Mesothelial cell of epicardium (in vitro differentiated cells): ENCODE measurements around the gene SIGMAR1. TPM values are rescaled to one million over a fixed set of nuclear protein-coding genes. Genes with fewer than 3 reads are reported as not detected.

ENCODE experiments used
- DNase-seq, 2 experiments: peaks; one replicate each; pipeline ENCODE4 v3.0.0; 2021; ENCODE audit warnings: low spot score in 2 of 2; ENCODE audit not compliant: unreplicated experiment in 2 of 2
- H3K27ac Mint-ChIP-seq: 2 replicates; pipeline ENCODE4 v1.8.0; 2021; ENCODE audit warnings: mixed read lengths
- H3K27me3 Mint-ChIP-seq: 2 replicates; pipeline ENCODE4 v1.8.0; 2021; ENCODE audit warnings: low read depth, mixed read lengths
- H3K36me3 Mint-ChIP-seq: 2 replicates; pipeline ENCODE4 v1.8.0; 2021; ENCODE audit warnings: mixed read lengths
- H3K4me1 Mint-ChIP-seq: 2 replicates; pipeline ENCODE4 v1.8.0; 2021; ENCODE audit warnings: mixed read lengths
- H3K4me3 Mint-ChIP-seq: 2 replicates; pipeline ENCODE4 v1.8.0; 2021; ENCODE audit warnings: mild to moderate bottlenecking, moderate library complexity, mixed read lengths
- H3K9me3 Mint-ChIP-seq: 2 replicates; pipeline ENCODE4 v1.8.0; 2021; ENCODE audit warnings: mixed read lengths
- total RNA-seq: library from RNA; stranded (reverse); gene quantifications from 3 replicates; pipeline ENCODE4 v1.2.1, GENCODE V29; 2021
- TF ChIP-seq, protein P1 (sequence below): fragments of 200-600 bp; sonication (generic); IDR thresholded peaks from one replicate; pipeline ENCODE4 v1.5.0; 2021; ENCODE audit warnings: antibody characterized with exemption; ENCODE audit not compliant: unreplicated experiment

SIGMAR1 gene
- total RNA-seq, 1 donor from 2014 or later: 58.8 TPM

DNA sequence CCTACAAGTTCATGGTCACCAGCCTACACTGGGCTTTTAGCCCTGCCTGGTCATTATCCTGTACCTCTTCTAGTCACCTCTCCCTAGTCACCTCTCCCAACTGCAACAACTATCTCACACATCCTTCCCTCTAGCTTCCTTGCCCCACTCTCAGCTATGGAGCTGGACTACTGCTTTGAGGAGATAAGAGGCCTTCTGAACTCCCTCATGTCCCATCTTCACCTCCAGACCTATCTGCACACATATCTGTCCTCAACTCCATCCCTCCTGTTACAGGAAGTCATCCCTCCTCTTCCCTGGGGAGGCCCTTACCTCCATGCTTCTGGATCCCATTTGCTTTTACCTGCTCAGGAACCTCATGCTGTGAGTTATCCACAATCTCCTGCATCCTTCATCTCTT is 31.4 kb downstream of the SIGMAR1 start:
- H3K4me3 Mint-ChIP-seq: no peak overlapping the region
- peaks cover 19% of the 10 kb centered on the region for H3K27me3 Mint-ChIP-seq
- DNase-seq: no peak
- H3K27ac Mint-ChIP-seq: no peak overlapping the region
- TF ChIP-seq, protein P1, sequence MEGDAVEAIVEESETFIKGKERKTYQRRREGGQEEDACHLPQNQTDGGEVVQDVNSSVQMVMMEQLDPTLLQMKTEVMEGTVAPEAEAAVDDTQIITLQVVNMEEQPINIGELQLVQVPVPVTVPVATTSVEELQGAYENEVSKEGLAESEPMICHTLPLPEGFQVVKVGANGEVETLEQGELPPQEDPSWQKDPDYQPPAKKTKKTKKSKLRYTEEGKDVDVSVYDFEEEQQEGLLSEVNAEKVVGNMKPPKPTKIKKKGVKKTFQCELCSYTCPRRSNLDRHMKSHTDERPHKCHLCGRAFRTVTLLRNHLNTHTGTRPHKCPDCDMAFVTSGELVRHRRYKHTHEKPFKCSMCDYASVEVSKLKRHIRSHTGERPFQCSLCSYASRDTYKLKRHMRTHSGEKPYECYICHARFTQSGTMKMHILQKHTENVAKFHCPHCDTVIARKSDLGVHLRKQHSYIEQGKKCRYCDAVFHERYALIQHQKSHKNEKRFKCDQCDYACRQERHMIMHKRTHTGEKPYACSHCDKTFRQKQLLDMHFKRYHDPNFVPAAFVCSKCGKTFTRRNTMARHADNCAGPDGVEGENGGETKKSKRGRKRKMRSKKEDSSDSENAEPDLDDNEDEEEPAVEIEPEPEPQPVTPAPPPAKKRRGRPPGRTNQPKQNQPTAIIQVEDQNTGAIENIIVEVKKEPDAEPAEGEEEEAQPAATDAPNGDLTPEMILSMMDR: no peak
- H3K4me1 Mint-ChIP-seq: peaks cover 8% of the 10 kb centered on the region
- H3K9me3 Mint-ChIP-seq: no peaks in the 10 kb centered on the region
- no peaks in the 10 kb centered on the region for H3K36me3 Mint-ChIP-seq

DNA sequence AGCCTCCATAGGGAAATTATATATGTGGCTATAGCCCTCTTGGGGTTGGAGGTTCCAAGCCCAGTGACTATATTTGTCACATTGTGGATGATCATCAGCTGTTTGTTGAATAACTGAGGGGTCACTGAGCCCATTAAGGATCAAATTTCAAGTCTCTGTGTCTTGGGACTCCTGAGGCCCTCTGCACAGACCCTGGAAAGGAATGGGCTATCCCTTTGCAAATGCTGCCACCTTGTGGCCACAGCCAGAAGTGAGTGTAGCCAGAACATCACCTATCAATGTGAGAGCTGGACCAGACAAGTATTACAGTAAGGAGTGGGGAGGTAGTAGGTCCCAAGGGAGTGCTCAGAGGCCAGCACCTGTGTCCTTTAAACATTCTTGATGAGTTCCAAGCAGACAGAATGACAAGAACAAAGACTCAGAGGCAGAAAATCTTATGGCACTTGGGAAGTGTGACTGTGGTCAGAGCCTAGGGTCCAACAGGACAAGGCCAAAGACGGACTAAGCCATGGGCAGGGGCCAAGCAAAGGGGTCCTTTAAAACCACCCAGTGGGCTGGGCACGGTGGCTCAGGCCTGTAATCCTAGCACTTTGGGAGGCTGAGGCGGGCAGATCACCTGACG is 33.9 kb downstream of the SIGMAR1 start:
- Mint-ChIP-seq H3K9me3 (no peaks in the 10 kb centered on the region), H3K36me3 (no peaks in the 10 kb centered on the region), H3K27ac (no peak overlapping the region), H3K27me3 (peaks cover 28% of the 10 kb centered on the region), H3K4me3 (no peak overlapping the region), H3K4me1 (no peaks in the 10 kb centered on the region)
- TF ChIP-seq, protein P1: peak; percentile 93
- peak; percentile 76 to 93 for DNase-seq

DNA sequence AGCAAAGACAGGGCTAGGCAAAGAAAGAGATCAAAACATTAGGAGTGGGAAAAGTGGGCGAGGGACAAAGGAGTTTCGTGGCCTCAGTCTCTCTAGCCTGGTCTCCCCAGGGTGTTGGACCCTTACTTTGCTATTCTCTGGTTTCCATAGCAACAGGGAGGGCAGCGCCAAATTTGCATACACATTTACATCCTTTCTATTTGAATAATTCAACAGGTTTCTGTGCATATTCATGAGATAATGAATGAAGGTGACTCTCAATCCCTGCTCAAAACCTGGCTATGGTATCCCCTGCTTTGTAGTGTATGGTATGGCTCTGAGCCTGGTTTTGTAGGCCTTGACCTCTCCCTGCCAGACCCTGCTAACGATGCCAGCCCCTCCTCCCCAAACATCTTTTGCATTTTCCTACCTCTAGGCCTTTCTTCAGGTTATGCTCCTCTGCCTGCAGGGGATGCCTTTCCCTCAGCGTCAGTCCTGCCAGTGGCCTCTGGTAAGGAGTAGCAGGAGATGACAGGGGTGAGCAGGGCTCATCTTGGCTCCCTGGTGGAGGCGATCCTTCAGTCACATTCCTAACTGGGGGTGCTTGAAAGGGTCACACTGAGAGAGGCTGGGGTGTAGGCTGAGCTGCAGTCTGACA is 35.5 kb downstream of the SIGMAR1 start:
- DNase-seq: no peak
- H3K4me3 Mint-ChIP-seq: no peak overlapping the region
- peaks cover 38% of the 10 kb centered on the region for H3K27me3 Mint-ChIP-seq
- no peaks in the 10 kb centered on the region for H3K4me1 Mint-ChIP-seq
- no peaks in the 10 kb centered on the region for H3K9me3 Mint-ChIP-seq
- TF ChIP-seq, protein P1: no peak
- no peaks in the 10 kb centered on the region for H3K36me3 Mint-ChIP-seq
- H3K27ac Mint-ChIP-seq: no peak overlapping the region

DNA sequence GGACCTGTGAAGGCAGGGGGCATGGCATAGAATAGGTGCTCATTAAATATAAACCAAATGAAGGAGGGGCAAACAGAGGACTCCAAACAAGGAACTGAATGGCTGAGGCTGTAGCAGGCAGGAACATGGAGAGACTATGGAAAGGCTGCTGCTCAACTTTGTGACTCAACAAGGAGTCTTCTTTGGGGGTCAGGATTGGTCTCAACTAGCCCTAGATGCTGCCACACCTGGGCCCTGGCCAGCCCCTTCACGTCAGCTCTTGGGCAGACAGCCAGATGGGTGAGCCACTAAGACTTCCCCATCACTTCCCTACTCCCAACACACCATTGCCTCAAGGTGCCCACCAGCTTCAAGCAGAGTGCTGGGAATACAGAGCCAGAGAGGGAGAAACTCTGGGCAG is 36.7 kb downstream of the SIGMAR1 start:
- TF ChIP-seq, protein P1: no peak
- no peaks in the 10 kb centered on the region for H3K9me3 Mint-ChIP-seq

DNA sequence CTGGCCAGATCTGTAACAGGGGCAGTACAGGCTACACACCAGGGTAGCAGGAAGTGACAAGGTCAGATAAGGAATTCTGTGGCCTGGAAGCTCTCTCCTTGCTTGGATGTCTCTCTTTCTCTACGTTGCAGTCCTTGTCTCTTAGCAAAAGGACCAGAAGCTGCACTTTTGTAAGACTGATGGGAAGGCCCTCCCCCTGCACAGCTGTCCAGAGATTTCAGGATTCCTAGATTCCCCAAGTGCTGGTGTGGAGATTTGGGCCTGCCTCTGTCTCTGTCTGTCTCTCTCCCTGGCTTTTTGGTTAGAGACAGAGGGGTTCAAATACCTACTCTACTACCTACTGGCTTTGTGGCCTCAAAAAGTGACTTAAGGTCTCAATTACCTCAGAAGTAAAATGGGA is 38.0 kb downstream of the SIGMAR1 start:
- H3K36me3 Mint-ChIP-seq: no peaks in the 10 kb centered on the region
- DNase-seq: no peak
- H3K4me3 Mint-ChIP-seq: no peak overlapping the region
- no peak overlapping the region for H3K27ac Mint-ChIP-seq
- TF ChIP-seq, protein P1: no peak
- H3K27me3 Mint-ChIP-seq: peaks cover 45% of the 10 kb centered on the region
- H3K9me3 Mint-ChIP-seq: no peaks in the 10 kb centered on the region
- no peaks in the 10 kb centered on the region for H3K4me1 Mint-ChIP-seq

More for the DNA sequence above, 36.7 kb downstream of the SIGMAR1 start:
- no peak for DNase-seq
- H3K4me1 Mint-ChIP-seq: no peaks in the 10 kb centered on the region
- H3K36me3 Mint-ChIP-seq: no peaks in the 10 kb centered on the region
- H3K27me3 Mint-ChIP-seq: peaks cover 49% of the 10 kb centered on the region
- H3K27ac Mint-ChIP-seq: no peak overlapping the region
- no peak overlapping the region for H3K4me3 Mint-ChIP-seq
